OCI-LY3 (cell line): ENCODE results near the gene TERF2IP.

ENCODE experiments used
- H2AFZ ChIP-seq: fragments of 200-600, 300-600 bp; shearing (Covaris generic); 2 replicates; pipeline ENCODE4 v1.6.0; 2014; ENCODE audit warnings: antibody characterized with exemption, low read depth, low read length
- H3K27ac ChIP-seq: fragments of 200-600, 300-600 bp; sonication (generic); 2 replicates; pipeline ENCODE4 v1.5.1; 2014; ENCODE audit warnings: mild to moderate bottlenecking, low read length, moderate library complexity, mixed read lengths
- H3K27me3 ChIP-seq: fragments of 200-600, 300-600 bp; sonication (generic); 2 replicates; pipeline ENCODE4 v1.6.1; 2014; ENCODE audit warnings: low read depth, low read length, mixed read lengths
- H3K36me3 ChIP-seq: fragments of 200-600, 300-600 bp; sonication (generic); replicated peaks from 2 replicates; pipeline ENCODE3; 2014; ENCODE audit warnings: low read depth, low read length, mixed read lengths
- H3K4me1 ChIP-seq: fragments of 300-600, 200-600 bp; sonication (generic); 2 replicates; pipeline ENCODE4 v1.6.1; 2014; ENCODE audit warnings: low read length, mixed read lengths
- H3K4me2 ChIP-seq: fragments of 200-600, 300-600 bp; sonication (generic); 2 replicates; pipeline ENCODE4 v1.6.1; 2014; ENCODE audit warnings: low read length, mixed read lengths
- H3K4me3 ChIP-seq: fragments of 300-600, 200-600 bp; sonication (generic); 2 replicates; pipeline ENCODE4 v1.5.1; 2014; ENCODE audit warnings: antibody characterized with exemption, mild to moderate bottlenecking, low read length, moderate library complexity
- H3K79me2 ChIP-seq: fragments of 300-600, 200-600 bp; shearing (Covaris generic); 2 replicates; pipeline ENCODE4 v1.6.1; 2014; ENCODE audit warnings: mild to moderate bottlenecking, low read length, mixed read lengths
- H3K9ac ChIP-seq: fragments of 300-600, 200-600 bp; shearing (Covaris generic); 2 replicates; pipeline ENCODE4 v1.6.0; 2014; ENCODE audit warnings: mild to moderate bottlenecking, low read length, moderate library complexity
- H3K9me3 ChIP-seq: fragments of 200-600, 300-600 bp; shearing (Covaris generic); 2 replicates; pipeline ENCODE4 v1.6.1; 2014; ENCODE audit warnings: low read length, mixed read lengths; ENCODE audit not compliant: insufficient read depth
- H4K20me1 ChIP-seq: fragments of 200-600, 300-600 bp; sonication (generic); 2 replicates; pipeline ENCODE4 v1.6.1; 2016; ENCODE audit warnings: low read length, mixed read lengths; ENCODE audit not compliant: insufficient read depth
- EZH2phosphoT487 ChIP-seq: fragments of 200-600 bp; shearing (Covaris generic); IDR thresholded peaks from 2 replicates; pipeline ENCODE4 v1.6.1; 2018; ENCODE audit warnings: antibody characterized with exemption, mixed run types, low read depth
- TF ChIP-seq, protein P1 (sequence below): fragments of 200-600, 300-600 bp; sonication (generic); IDR thresholded peaks from 2 replicates; pipeline ENCODE4 v1.5.1; 2014; ENCODE audit warnings: antibody characterized with exemption, low read length, low read depth

The TERF2IP gene

GRCh38 chr16:75628351-75628750 is 19.2 kb upstream of the TERF2IP start:
- Histone ChIP-seq H3K79me2 (no peaks in the 10 kb centered on the region), H3K36me3 (peaks cover 68% of the 10 kb centered on the region), H3K9ac (no peak overlapping the region), H3K4me2 (no peak overlapping the region), H3K27me3 (no peaks in the 10 kb centered on the region), H3K9me3 (no peaks in the 10 kb centered on the region), H2AFZ (no peak overlapping the region), H4K20me1 (no peaks in the 10 kb centered on the region), H3K27ac (no peak overlapping the region), H3K4me1 (peaks cover 2% of the 10 kb centered on the region; the same call in 1 of the 2 replicates), H3K4me3 (no peak overlapping the region)
- TF ChIP-seq EZH2phosphoT487, result no peak
- TF ChIP-seq, protein P1, sequence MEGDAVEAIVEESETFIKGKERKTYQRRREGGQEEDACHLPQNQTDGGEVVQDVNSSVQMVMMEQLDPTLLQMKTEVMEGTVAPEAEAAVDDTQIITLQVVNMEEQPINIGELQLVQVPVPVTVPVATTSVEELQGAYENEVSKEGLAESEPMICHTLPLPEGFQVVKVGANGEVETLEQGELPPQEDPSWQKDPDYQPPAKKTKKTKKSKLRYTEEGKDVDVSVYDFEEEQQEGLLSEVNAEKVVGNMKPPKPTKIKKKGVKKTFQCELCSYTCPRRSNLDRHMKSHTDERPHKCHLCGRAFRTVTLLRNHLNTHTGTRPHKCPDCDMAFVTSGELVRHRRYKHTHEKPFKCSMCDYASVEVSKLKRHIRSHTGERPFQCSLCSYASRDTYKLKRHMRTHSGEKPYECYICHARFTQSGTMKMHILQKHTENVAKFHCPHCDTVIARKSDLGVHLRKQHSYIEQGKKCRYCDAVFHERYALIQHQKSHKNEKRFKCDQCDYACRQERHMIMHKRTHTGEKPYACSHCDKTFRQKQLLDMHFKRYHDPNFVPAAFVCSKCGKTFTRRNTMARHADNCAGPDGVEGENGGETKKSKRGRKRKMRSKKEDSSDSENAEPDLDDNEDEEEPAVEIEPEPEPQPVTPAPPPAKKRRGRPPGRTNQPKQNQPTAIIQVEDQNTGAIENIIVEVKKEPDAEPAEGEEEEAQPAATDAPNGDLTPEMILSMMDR, result no peak

DNA sequence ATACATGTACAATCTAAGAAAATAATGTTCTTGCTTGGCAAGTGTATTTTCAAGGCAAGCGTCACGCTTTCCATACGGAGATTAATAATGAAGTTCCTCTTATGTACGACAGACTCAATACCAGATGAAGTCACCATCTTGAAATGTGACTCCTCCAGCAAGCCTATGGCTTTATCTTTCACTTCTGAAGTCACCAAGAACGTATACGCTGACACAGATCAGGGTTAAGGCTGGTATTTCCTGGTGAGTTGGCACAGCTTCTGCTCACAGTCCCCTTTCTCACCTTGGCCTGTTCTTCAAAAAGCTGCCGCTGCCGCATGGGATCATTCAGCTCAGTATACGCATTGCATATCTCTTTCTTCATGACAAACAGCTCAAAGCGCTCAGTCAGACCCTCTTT is 18.4 kb upstream of the TERF2IP start:
- Histone ChIP-seq H3K79me2 (no peaks in the 10 kb centered on the region), H3K36me3 (peaks cover 73% of the 10 kb centered on the region), H3K27me3 (no peaks in the 10 kb centered on the region), H3K4me3 (no peak overlapping the region), H2AFZ (no peak overlapping the region), H3K9ac (no peak overlapping the region), H3K9me3 (no peaks in the 10 kb centered on the region), H3K4me1 (no peaks in the 10 kb centered on the region), H3K4me2 (no peak overlapping the region), H4K20me1 (no peaks in the 10 kb centered on the region), H3K27ac (no peak overlapping the region)
- no peak for TF ChIP-seq EZH2phosphoT487
- TF ChIP-seq, protein P1, result no peak

DNA sequence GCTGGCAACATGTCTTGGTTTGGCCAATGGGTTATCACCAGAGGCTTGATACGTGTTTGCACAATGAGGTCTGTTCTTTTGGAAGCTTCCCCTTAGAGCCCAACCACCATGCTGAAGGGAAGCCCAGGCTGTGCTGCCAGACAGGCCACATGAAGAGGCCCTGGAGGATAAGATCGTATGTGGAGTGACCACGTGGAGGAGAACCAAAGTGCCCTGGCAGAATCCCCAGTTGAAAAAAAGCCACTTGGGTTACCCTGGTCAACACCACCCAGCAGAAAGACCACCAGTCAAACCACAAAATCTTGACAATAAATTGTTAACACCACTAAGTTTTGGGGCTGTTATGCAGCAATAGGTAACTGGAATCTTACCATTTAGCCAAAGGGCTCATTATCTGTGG is 17.5 kb upstream of the TERF2IP start:
- Histone ChIP-seq H3K9ac (no peak overlapping the region), H3K27me3 (no peaks in the 10 kb centered on the region), H3K27ac (no peak overlapping the region), H3K79me2 (no peaks in the 10 kb centered on the region), H3K4me2 (no peak overlapping the region), H2AFZ (no peak overlapping the region), H3K4me3 (no peak overlapping the region), H3K9me3 (no peaks in the 10 kb centered on the region), H3K4me1 (no peaks in the 10 kb centered on the region), H4K20me1 (no peaks in the 10 kb centered on the region), H3K36me3 (peaks cover 74% of the 10 kb centered on the region)
- TF ChIP-seq EZH2phosphoT487, result no peak
- TF ChIP-seq, protein P1, result no peak

GRCh38 chr16:75632857-75633256 is 14.7 kb upstream of the TERF2IP start:
- Histone ChIP-seq H3K4me1 (no peaks in the 10 kb centered on the region), H3K9ac (no peak overlapping the region), H3K27ac (no peak overlapping the region), H3K27me3 (no peaks in the 10 kb centered on the region), H3K4me3 (no peak overlapping the region), H2AFZ (no peak overlapping the region), H3K36me3 (peaks cover 72% of the 10 kb centered on the region), H3K4me2 (no peak overlapping the region), H3K79me2 (0 out of 2 replicates have a peak, but pooled peaks cover 6% of the 10 kb centered on the region), H4K20me1 (no peaks in the 10 kb centered on the region), H3K9me3 (no peaks in the 10 kb centered on the region)
- TF ChIP-seq, protein P1, result no peak
- no peak for TF ChIP-seq EZH2phosphoT487
